GM12878 (cell line): ENCODE measurements around the gene SLC12A2. TPM values are rescaled to one million over a fixed set of nuclear protein-coding genes. Genes with fewer than 3 reads are reported as not detected.

Experiments
- ASH2L ChIP-seq: fragments of 300-600, 200-600 bp; sonication (generic); IDR thresholded peaks from 2 replicates; pipeline ENCODE4 v1.6.1; 2017; ENCODE audit warnings: low read depth, mild to moderate bottlenecking, borderline replicate concordance
- CREM ChIP-seq: IDR thresholded peaks from 2 replicates; pipeline ENCODE4 v1.6.1; 2014; ENCODE audit warnings: antibody characterized with exemption, low read depth
- MEF2A ChIP-seq: IDR thresholded peaks from 2 replicates; pipeline ENCODE4 v1.6.1; 2011; ENCODE audit warnings: low read depth, mild to moderate bottlenecking, low read length, moderate library complexity; ENCODE audit not compliant: insufficient read depth
- MXI1 ChIP-seq: fragments of 150-350 bp; IDR thresholded peaks from 2 replicates; pipeline ENCODE4 v1.6.1; 2011; ENCODE audit warnings: low read depth, mild to moderate bottlenecking, inconsistent platforms, low read length, improper control_type of control experiment
- NFYB ChIP-seq: IDR thresholded peaks from 2 replicates; pipeline ENCODE4 v1.6.1; 2011; ENCODE audit warnings: low read depth, mild to moderate bottlenecking, low read length, improper control_type of control experiment, moderate library complexity; ENCODE audit not compliant: insufficient read depth
- POLR2AphosphoS2 ChIP-seq: IDR thresholded peaks from 2 replicates; pipeline ENCODE4 v1.6.1; 2011; ENCODE audit warnings: low read depth, mild to moderate bottlenecking, low read length, improper control_type of control experiment, moderate library complexity
- POU2F2 ChIP-seq: IDR thresholded peaks from 3 replicates; pipeline ENCODE4 v1.6.1; 2011; ENCODE audit warnings: low read depth, mild to moderate bottlenecking, low read length, borderline replicate concordance
- RCOR1 ChIP-seq: conservative IDR thresholded peaks from 2 replicates; pipeline ENCODE4 v1.6.1; 2012; ENCODE audit warnings: low read depth, low read length, improper control_type of control experiment
- RFX5 ChIP-seq: IDR thresholded peaks from 2 replicates; pipeline ENCODE4 v1.6.1; 2011; ENCODE audit warnings: low read depth, low read length, improper control_type of control experiment
- SMC3 ChIP-seq: IDR thresholded peaks from 2 replicates; pipeline ENCODE4 v1.6.1; 2011; ENCODE audit warnings: low read length, improper control_type of control experiment, borderline replicate concordance
- STAT1 ChIP-seq: fragments of 450-650 bp; conservative IDR thresholded peaks from 2 replicates; pipeline ENCODE4 v1.6.1; 2014; ENCODE audit warnings: antibody characterized with exemption, mild to moderate bottlenecking
- TBL1XR1 ChIP-seq: IDR thresholded peaks from 2 replicates; pipeline ENCODE4 v1.6.1; 2012; ENCODE audit warnings: low read depth, low read length, improper control_type of control experiment
- ZNF384 ChIP-seq: IDR thresholded peaks from 2 replicates; pipeline ENCODE4 v1.6.1; 2012; ENCODE audit warnings: low read depth, mild to moderate bottlenecking, low read length, improper control_type of control experiment, borderline replicate concordance
- ZNF622 ChIP-seq: fragments of 450-650 bp; IDR thresholded peaks from 2 replicates; pipeline ENCODE4 v1.6.1; 2017; ENCODE audit warnings: mild to moderate bottlenecking, inconsistent platforms
- ZSCAN29 ChIP-seq: fragments of 450-650 bp; IDR thresholded peaks from 2 replicates; pipeline ENCODE4 v1.6.1; 2017; ENCODE audit warnings: mild to moderate bottlenecking, moderate library complexity
- polyA plus RNA-seq, 11 experiments: library from polyadenylated mRNA; depleted of rRNA in 4 of 11; unstranded in 6 of 11; stranded (reverse) in 5 of 11; fragments of >200 nt; fragmentation: Nextera tagmentation in 4 of 11; fragmentation: Illumina TruSeq in 1 of 11; extraction: Ambion mirVana in 4 of 11; extraction: Trizol in 1 of 11; gene quantifications; 1 replicate in 1 of 11; 2 replicates in 10 of 11; pipeline versions ENCODE4 v1.2.1 to v1.2.3, GENCODE V29; 2011 to 2016; ENCODE audit warnings: inconsistent platforms in 2 of 11, missing spikeins in 2 of 11, low read depth in 1 of 11
- total RNA-seq, 4 experiments: library from RNA; depleted of rRNA in 3 of 4; stranded (reverse); fragments of >200 nt in 3 of 4; fragmentation: Illumina TruSeq in 1 of 4; extraction: Trizol in 1 of 4; gene quantifications; 2 replicates each; pipeline versions ENCODE4 v1.2.1 to v1.2.3, GENCODE V29; 2013 to 2021
- TF ChIP-seq, protein P1 (sequence below): fragments of 450-650 bp; IDR thresholded peaks from 2 replicates; pipeline ENCODE4 v1.6.1; 2016; ENCODE audit warnings: mild to moderate bottlenecking, moderate library complexity, borderline replicate concordance
- TF ChIP-seq, protein P2 (sequence below): IDR thresholded peaks from 2 replicates; pipeline ENCODE4 v1.6.1; 2012; ENCODE audit warnings: low read depth, low read length, improper control_type of control experiment
- TF ChIP-seq, protein P3 (sequence below): fragments of 450-650 bp; formaldehyde crosslinking; IDR thresholded peaks from 2 replicates; pipeline ENCODE4 v1.5.0; 2022; ENCODE audit warnings: mild to moderate bottlenecking, missing genetic modification characterization
- TF ChIP-seq, protein P4 (sequence below): IDR thresholded peaks from 2 replicates; pipeline ENCODE4 v1.6.1; 2012; ENCODE audit warnings: low read length, inconsistent platforms

SLC12A2 gene
- total and polyA plus RNA-seq, 10 of the 15 experiments (the other 5 are each of a cell fraction or from before 2014, with no cell fraction given), result 5.1 to 21.8 (median 10.5) TPM

DNA sequence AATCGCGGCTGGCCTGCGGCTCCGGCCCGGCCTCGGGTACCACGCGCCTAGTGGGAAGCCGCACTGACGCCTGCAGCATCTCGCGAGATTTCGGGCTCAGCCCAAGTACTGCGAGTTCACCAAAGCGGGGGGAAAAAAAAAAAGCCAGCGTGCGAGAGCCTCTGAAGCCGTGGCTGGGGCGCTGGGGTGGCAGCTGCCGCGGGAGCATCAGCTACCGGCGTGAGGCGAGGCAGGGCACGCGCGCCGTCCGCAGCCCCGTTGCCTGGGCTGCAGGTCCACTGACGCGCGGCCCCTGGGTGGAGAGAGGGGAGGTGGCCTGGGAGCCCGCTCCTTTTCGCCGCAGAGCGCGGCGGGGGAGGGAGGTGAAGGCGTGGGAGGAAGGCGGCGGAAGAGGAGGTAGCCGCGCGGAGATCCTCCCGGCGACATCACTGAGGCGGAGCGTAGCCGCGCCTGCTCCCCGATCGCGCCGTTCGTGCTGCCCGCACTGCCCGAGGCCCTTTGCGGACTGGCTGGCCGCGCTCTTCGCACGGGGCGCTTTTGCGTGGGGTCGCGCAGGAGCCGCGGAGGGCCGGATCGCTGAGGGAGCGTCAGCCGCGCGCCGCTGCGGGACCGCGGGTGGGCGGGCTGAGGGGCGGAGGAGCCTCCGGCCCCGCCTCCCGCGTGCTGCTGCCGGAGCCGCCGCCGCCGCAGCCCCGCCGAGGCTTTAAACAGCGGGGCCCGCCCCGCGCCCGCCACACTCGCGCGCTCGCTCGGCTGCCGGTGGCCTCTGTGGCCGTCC lies at the start of gene SLC12A2 (continued):
- TF ChIP-seq, protein P1, sequence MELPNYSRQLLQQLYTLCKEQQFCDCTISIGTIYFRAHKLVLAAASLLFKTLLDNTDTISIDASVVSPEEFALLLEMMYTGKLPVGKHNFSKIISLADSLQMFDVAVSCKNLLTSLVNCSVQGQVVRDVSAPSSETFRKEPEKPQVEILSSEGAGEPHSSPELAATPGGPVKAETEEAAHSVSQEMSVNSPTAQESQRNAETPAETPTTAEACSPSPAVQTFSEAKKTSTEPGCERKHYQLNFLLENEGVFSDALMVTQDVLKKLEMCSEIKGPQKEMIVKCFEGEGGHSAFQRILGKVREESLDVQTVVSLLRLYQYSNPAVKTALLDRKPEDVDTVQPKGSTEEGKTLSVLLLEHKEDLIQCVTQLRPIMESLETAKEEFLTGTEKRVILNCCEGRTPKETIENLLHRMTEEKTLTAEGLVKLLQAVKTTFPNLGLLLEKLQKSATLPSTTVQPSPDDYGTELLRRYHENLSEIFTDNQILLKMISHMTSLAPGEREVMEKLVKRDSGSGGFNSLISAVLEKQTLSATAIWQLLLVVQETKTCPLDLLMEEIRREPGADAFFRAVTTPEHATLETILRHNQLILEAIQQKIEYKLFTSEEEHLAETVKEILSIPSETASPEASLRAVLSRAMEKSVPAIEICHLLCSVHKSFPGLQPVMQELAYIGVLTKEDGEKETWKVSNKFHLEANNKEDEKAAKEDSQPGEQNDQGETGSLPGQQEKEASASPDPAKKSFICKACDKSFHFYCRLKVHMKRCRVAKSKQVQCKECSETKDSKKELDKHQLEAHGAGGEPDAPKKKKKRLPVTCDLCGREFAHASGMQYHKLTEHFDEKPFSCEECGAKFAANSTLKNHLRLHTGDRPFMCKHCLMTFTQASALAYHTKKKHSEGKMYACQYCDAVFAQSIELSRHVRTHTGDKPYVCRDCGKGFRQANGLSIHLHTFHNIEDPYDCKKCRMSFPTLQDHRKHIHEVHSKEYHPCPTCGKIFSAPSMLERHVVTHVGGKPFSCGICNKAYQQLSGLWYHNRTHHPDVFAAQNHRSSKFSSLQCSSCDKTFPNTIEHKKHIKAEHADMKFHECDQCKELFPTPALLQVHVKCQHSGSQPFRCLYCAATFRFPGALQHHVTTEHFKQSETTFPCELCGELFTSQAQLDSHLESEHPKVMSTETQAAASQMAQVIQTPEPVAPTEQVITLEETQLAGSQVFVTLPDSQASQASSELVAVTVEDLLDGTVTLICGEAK, result no peak
- no peak for TF ChIP-seq NFYB
- TF ChIP-seq, protein P2, sequence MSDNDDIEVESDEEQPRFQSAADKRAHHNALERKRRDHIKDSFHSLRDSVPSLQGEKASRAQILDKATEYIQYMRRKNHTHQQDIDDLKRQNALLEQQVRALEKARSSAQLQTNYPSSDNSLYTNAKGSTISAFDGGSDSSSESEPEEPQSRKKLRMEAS, result peak; percentile 96
- TF ChIP-seq MXI1, result peak; percentile 92
- TF ChIP-seq ZNF622, result no peak
- no peak for TF ChIP-seq SMC3
- peak; percentile 48 for TF ChIP-seq CREM
- peak; percentile 95 for TF ChIP-seq ZNF384
- peak; percentile 17; the same call in 1 of the 2 replicates for TF ChIP-seq TBL1XR1
- TF ChIP-seq STAT1, result no peak
- TF ChIP-seq ASH2L, result 0 out of 2 replicates have a peak, but pooled peaks have one; percentile 19
- peak; percentile 97; the same call in 1 of the 2 replicates for TF ChIP-seq RCOR1
- TF ChIP-seq, protein P3, sequence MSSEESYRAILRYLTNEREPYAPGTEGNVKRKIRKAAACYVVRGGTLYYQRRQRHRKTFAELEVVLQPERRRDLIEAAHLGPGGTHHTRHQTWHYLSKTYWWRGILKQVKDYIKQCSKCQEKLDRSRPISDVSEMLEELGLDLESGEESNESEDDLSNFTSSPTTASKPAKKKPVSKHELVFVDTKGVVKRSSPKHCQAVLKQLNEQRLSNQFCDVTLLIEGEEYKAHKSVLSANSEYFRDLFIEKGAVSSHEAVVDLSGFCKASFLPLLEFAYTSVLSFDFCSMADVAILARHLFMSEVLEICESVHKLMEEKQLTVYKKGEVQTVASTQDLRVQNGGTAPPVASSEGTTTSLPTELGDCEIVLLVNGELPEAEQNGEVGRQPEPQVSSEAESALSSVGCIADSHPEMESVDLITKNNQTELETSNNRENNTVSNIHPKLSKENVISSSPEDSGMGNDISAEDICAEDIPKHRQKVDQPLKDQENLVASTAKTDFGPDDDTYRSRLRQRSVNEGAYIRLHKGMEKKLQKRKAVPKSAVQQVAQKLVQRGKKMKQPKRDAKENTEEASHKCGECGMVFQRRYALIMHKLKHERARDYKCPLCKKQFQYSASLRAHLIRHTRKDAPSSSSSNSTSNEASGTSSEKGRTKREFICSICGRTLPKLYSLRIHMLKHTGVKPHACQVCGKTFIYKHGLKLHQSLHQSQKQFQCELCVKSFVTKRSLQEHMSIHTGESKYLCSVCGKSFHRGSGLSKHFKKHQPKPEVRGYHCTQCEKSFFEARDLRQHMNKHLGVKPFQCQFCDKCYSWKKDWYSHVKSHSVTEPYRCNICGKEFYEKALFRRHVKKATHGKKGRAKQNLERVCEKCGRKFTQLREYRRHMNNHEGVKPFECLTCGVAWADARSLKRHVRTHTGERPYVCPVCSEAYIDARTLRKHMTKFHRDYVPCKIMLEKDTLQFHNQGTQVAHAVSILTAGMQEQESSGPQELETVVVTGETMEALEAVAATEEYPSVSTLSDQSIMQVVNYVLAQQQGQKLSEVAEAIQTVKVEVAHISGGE, result peak; percentile 5; the same call in 1 of the 2 replicates
- TF ChIP-seq, protein P4, sequence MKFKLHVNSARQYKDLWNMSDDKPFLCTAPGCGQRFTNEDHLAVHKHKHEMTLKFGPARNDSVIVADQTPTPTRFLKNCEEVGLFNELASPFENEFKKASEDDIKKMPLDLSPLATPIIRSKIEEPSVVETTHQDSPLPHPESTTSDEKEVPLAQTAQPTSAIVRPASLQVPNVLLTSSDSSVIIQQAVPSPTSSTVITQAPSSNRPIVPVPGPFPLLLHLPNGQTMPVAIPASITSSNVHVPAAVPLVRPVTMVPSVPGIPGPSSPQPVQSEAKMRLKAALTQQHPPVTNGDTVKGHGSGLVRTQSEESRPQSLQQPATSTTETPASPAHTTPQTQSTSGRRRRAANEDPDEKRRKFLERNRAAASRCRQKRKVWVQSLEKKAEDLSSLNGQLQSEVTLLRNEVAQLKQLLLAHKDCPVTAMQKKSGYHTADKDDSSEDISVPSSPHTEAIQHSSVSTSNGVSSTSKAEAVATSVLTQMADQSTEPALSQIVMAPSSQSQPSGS, result no peak
- TF ChIP-seq RFX5, result no peak
- 0 out of 2 replicates have a peak, but pooled peaks have one; percentile 46 for TF ChIP-seq POLR2AphosphoS2
- 0 out of 2 replicates have a peak, but pooled peaks have one; percentile 30 for TF ChIP-seq MEF2A
- TF ChIP-seq ZSCAN29, result peak; percentile 17; the same call in 1 of the 2 replicates
- TF ChIP-seq POU2F2, result peak; percentile 12; the same call in 1 of the 3 replicates
